Dendritic cell treated with granulocyte-macrophage colony-stimulating factor and Interleukin-4, amounts not matched to agents 40 ng/mL and 50 ng/mL, for 4 days (primary cell): ENCODE results near the gene TNFRSF1A.
"Not testable (repeated sequence)": the region's sequence is repeated elsewhere in the genome, so short reads cannot be mapped to it uniquely, and the experiment has no call there.

ENCODE experiments used
- H3K27ac Mint-ChIP-seq: one replicate; pipeline ENCODE4 v1.8.0; 2022; ENCODE audit warnings: mild to moderate bottlenecking, mixed read lengths
- H3K27me3 Mint-ChIP-seq: one replicate; pipeline ENCODE4 v1.8.0; 2022; ENCODE audit warnings: mild to moderate bottlenecking, mixed read lengths
- H3K36me3 Mint-ChIP-seq: one replicate; pipeline ENCODE4 v1.8.0; 2022; ENCODE audit warnings: low read depth, mixed read lengths
- H3K4me1 Mint-ChIP-seq: one replicate; pipeline ENCODE4 v1.8.0; 2022; ENCODE audit warnings: low read depth, mixed read lengths
- H3K4me3 Mint-ChIP-seq: one replicate; pipeline ENCODE4 v1.8.0; 2022; ENCODE audit warnings: mild to moderate bottlenecking, moderate library complexity, mixed read lengths
- H3K9me3 Mint-ChIP-seq: one replicate; pipeline ENCODE4 v1.8.0; 2022; ENCODE audit warnings: mixed read lengths
- intact Hi-C: fragments of 100-400 bp; cut with micrococcal nuclease; formaldehyde crosslinking; loops from one replicate; pipeline ENCODE4 v1.15.0; 2022

TNFRSF1A gene

GRCh38 chr12:6342140-6342889 lies 439 bp upstream of the TNFRSF1A start:
- H3K36me3 Mint-ChIP-seq, result no peaks in the 10 kb centered on the region
- no peak overlapping the region for H3K27ac Mint-ChIP-seq
- no peaks in the 10 kb centered on the region for H3K9me3 Mint-ChIP-seq
- peaks cover 2% of the 10 kb centered on the region for H3K27me3 Mint-ChIP-seq
- peaks cover 51% of the 10 kb centered on the region for H3K4me1 Mint-ChIP-seq
- intact Hi-C loops, result no loop called here
- no peak overlapping the region for H3K4me3 Mint-ChIP-seq

- H3K27me3 Mint-ChIP-seq, result no peaks in the 10 kb centered on the region
- intact Hi-C loops, result no loop called here
- no peaks in the 10 kb centered on the region for H3K9me3 Mint-ChIP-seq
- no peak overlapping the region for H3K27ac Mint-ChIP-seq
- no peak overlapping the region for H3K4me3 Mint-ChIP-seq
- H3K36me3 Mint-ChIP-seq, result no peaks in the 10 kb centered on the region
- H3K4me1 Mint-ChIP-seq, result peaks cover 36% of the 10 kb centered on the region
These were observed 995 bp downstream of the TNFRSF1A start for GRCh38 chr12:6340745-6341416.

- Mint-ChIP-seq H3K27me3 (no peaks in the 10 kb centered on the region), H3K36me3 (no peaks in the 10 kb centered on the region)
- intact Hi-C loops, result no loop called here
These were observed 1.7 kb downstream of the TNFRSF1A start for GRCh38 chr12:6340032-6340638.

GRCh38 chr12:6338955-6339354 lies 2.9 kb downstream of the TNFRSF1A start:
- intact Hi-C loops, result loop anchor here (5.0 kb wide), 2 partner anchors 38 to 123 kb away; partner anchors contain the start of gene SCNN1A
- Mint-ChIP-seq H3K4me3 (no peak overlapping the region), H3K27me3 (no peaks in the 10 kb centered on the region), H3K27ac (no peak overlapping the region), H3K4me1 (peaks cover 22% of the 10 kb centered on the region), H3K9me3 (no peaks in the 10 kb centered on the region), H3K36me3 (no peaks in the 10 kb centered on the region)

More at GRCh38 chr12:6340032-6340638, 1.7 kb downstream of the TNFRSF1A start:
- Mint-ChIP-seq H3K27ac (no peak overlapping the region), H3K4me3 (no peak overlapping the region), H3K4me1 (peaks cover 29% of the 10 kb centered on the region), H3K9me3 (no peaks in the 10 kb centered on the region)

- H3K9me3 Mint-ChIP-seq, H3K27me3 Mint-ChIP-seq, H3K36me3 Mint-ChIP-seq, H3K27ac Mint-ChIP-seq, H3K4me3 Mint-ChIP-seq: not testable (repeated sequence)
- peaks cover 18% of the 10 kb centered on the region for H3K4me1 Mint-ChIP-seq
- intact Hi-C loops, result loop anchor here (5.0 kb wide), 2 partner anchors 39 to 124 kb away; partner anchors contain the start of gene SCNN1A
These were observed 3.3 kb downstream of the TNFRSF1A start for GRCh38 chr12:6338536-6338935.

- Mint-ChIP-seq H3K9me3 (no peaks in the 10 kb centered on the region), H3K27ac (no peak overlapping the region), H3K4me3 (no peak overlapping the region), H3K4me1 (peaks cover 13% of the 10 kb centered on the region), H3K36me3 (no peaks in the 10 kb centered on the region), H3K27me3 (no peaks in the 10 kb centered on the region)
- intact Hi-C loops, result loop anchor here (5.0 kb wide), 2 partner anchors 39 to 124 kb away; partner anchors contain the start of gene SCNN1A
These were observed 3.9 kb downstream of the TNFRSF1A start for GRCh38 chr12:6337958-6338433.

GRCh38 chr12:6336889-6337853 lies 4.7 kb downstream of the TNFRSF1A start:
- Mint-ChIP-seq H3K4me3 (no peak overlapping the region), H3K9me3 (no peaks in the 10 kb centered on the region), H3K27me3 (no peaks in the 10 kb centered on the region), H3K36me3 (no peaks in the 10 kb centered on the region), H3K4me1 (peaks cover 4% of the 10 kb centered on the region), H3K27ac (no peak overlapping the region)
- intact Hi-C loops, result loop anchor here (5.0 kb wide), 2 partner anchors 40 to 125 kb away; partner anchors contain the start of gene SCNN1A

GRCh38 chr12:6336079-6336888 lies 5.6 kb downstream of the TNFRSF1A start:
- intact Hi-C loops, result loop anchor here (5.0 kb wide), 2 partner anchors 41 to 126 kb away; partner anchors contain the start of gene SCNN1A
- H3K36me3 Mint-ChIP-seq, result no peaks in the 10 kb centered on the region
- no peaks in the 10 kb centered on the region for H3K27me3 Mint-ChIP-seq
- no peak overlapping the region for H3K4me3 Mint-ChIP-seq
- peaks cover 4% of the 10 kb centered on the region for H3K4me1 Mint-ChIP-seq
- H3K27ac Mint-ChIP-seq, result no peak overlapping the region
- H3K9me3 Mint-ChIP-seq, result no peaks in the 10 kb centered on the region

GRCh38 chr12:6335451-6336078 lies 6.3 kb downstream of the TNFRSF1A start:
- Mint-ChIP-seq H3K27ac (no peak overlapping the region), H3K4me3 (no peak overlapping the region), H3K27me3 (no peaks in the 10 kb centered on the region), H3K4me1 (peaks cover 11% of the 10 kb centered on the region), H3K36me3 (no peaks in the 10 kb centered on the region), H3K9me3 (no peaks in the 10 kb centered on the region)
- intact Hi-C loops, result loop anchor here (5.0 kb wide), 2 partner anchors 42 to 127 kb away; partner anchors contain the start of gene SCNN1A

- H3K9me3 Mint-ChIP-seq, result no peaks in the 10 kb centered on the region
- peaks cover 17% of the 10 kb centered on the region for H3K4me1 Mint-ChIP-seq
- no peak overlapping the region for H3K4me3 Mint-ChIP-seq
- no peaks in the 10 kb centered on the region for H3K36me3 Mint-ChIP-seq
- no peak overlapping the region for H3K27ac Mint-ChIP-seq
- no peaks in the 10 kb centered on the region for H3K27me3 Mint-ChIP-seq
- intact Hi-C loops, result loop anchor here (5.0 kb wide), 2 partner anchors 42 to 127 kb away; partner anchors contain the start of gene SCNN1A
These were observed 6.9 kb downstream of the TNFRSF1A start for GRCh38 chr12:6334940-6335450.

- Mint-ChIP-seq H3K4me1 (peaks cover 22% of the 10 kb centered on the region), H3K36me3 (no peaks in the 10 kb centered on the region), H3K27me3 (no peaks in the 10 kb centered on the region), H3K9me3 (no peaks in the 10 kb centered on the region), H3K4me3 (no peak overlapping the region), H3K27ac (no peak overlapping the region)
- intact Hi-C loops, result no loop called here
These were observed 7.5 kb downstream of the TNFRSF1A start for GRCh38 chr12:6334359-6334758.

GRCh38 chr12:6333566-6333965 lies 8.3 kb downstream of the TNFRSF1A start:
- peak overlapping the region; percentile 18 for H3K4me3 Mint-ChIP-seq
- no peaks in the 10 kb centered on the region for H3K36me3 Mint-ChIP-seq
- peaks cover 26% of the 10 kb centered on the region for H3K4me1 Mint-ChIP-seq
- H3K27ac Mint-ChIP-seq, result no peak overlapping the region
- intact Hi-C loops, result no loop called here
- no peaks in the 10 kb centered on the region for H3K9me3 Mint-ChIP-seq
- H3K27me3 Mint-ChIP-seq, result no peaks in the 10 kb centered on the region
